T-cell (primary cell): ENCODE data around the gene TMEM167A. TPM values are rescaled to one million over a fixed set of nuclear protein-coding genes. Genes with fewer than 3 reads are reported as not detected.

Experiments
- ATAC-seq, 4 experiments: fragments of 200-7000 bp in 3 of 4; fragments of 150-1000 bp in 1 of 4; cut with Tn5 transposase; replicated peaks in 1 of 4; 1 replicate in 3 of 4; 2 replicates in 1 of 4; pipeline ENCODE4 v1.10.0; 2021; ENCODE audit warnings: moderate library complexity in 3 of 4, mild to moderate bottlenecking in 2 of 4, moderate number of reproducible peaks in 1 of 4
- CTCF ChIA-PET, 2 donors: fragments of 300-600 bp; sonication (Branson Sonifier 250); formaldehyde crosslinking; loops; one replicate each; lab custom pipeline; 2022; ENCODE audit warnings: antibody characterized with exemption in 2 of 2; lab: Charles Lee
- POLR2A ChIA-PET, 2 donors: fragments of 300-600 bp; sonication (Branson Sonifier 250); formaldehyde crosslinking; loops; one replicate each; lab custom pipeline; 2022; ENCODE audit warnings: antibody characterized with exemption in 2 of 2; lab: Charles Lee
- DNase-seq, 35 experiments: peaks; one replicate each; pipeline versions ENCODE4 v3.0.0 to v3.0.0-alpha.2; 2013 to 2023
- H3K27ac ChIP-seq: one replicate; pipeline ENCODE4 v1.5.1; 2013; ENCODE audit warnings: low read length
- H3K27me3 ChIP-seq, 2 experiments: replicated peaks in 1 of 2; 1 replicate in 1 of 2; 2 replicates in 1 of 2; pipeline versions ENCODE4 v1.6.1 to v1.7.0; 2013; ENCODE audit warnings: low read length in 1 of 2, mixed read lengths in 1 of 2; ENCODE audit not compliant: control insufficient read depth in 2 of 2, insufficient read depth in 2 of 2; ENCODE audit errors: extremely low read depth in 1 of 2
- H3K36me3 ChIP-seq, 2 donors: 1 replicate in 1 of 2; 2 replicates in 1 of 2; pipeline versions ENCODE4 v1.6.1 to v1.7.0; 2013; ENCODE audit warnings: low read length in 1 of 2; ENCODE audit not compliant: control insufficient read depth in 2 of 2, insufficient read depth in 1 of 2; ENCODE audit errors: extremely low read depth in 1 of 2
- H3K4me1 ChIP-seq, 2 experiments: 1 replicate in 1 of 2; 2 replicates in 1 of 2; pipeline versions ENCODE4 v1.6.1 to v1.7.0; 2013; ENCODE audit warnings: low read length in 2 of 2, mixed read lengths in 1 of 2; ENCODE audit not compliant: insufficient read depth in 2 of 2, control insufficient read depth in 1 of 2; ENCODE audit errors: extremely low read depth in 1 of 2
- H3K4me3 ChIP-seq, 2 donors: 1 replicate in 1 of 2; 2 replicates in 1 of 2; pipeline versions ENCODE4 v1.5.1 to v1.7.0; 2013; ENCODE audit warnings: mild to moderate bottlenecking in 2 of 2, low read length in 1 of 2, moderate library complexity in 1 of 2; ENCODE audit not compliant: control insufficient read depth in 1 of 2; ENCODE audit errors: extremely low read depth in 1 of 2
- H3K9me3 ChIP-seq: 2 replicates; pipeline ENCODE4 v1.7.0; 2013
- H3K27ac Mint-ChIP-seq, 2 donors: one replicate each; pipeline ENCODE4 v1.8.0; 2020 to 2021; ENCODE audit warnings: mild to moderate bottlenecking in 2 of 2, mixed read lengths in 2 of 2
- H3K27me3 Mint-ChIP-seq, 2 donors: one replicate each; pipeline ENCODE4 v1.8.0; 2021 to 2022; ENCODE audit warnings: mixed read lengths in 2 of 2
- H3K36me3 Mint-ChIP-seq: one replicate; pipeline ENCODE4 v1.8.0; 2021; ENCODE audit warnings: mixed read lengths
- H3K4me1 Mint-ChIP-seq, 3 donors: one replicate each; pipeline ENCODE4 v1.8.0; 2020 to 2022; ENCODE audit warnings: mixed read lengths in 3 of 3, mild to moderate bottlenecking in 1 of 3
- H3K4me3 Mint-ChIP-seq, 3 donors: one replicate each; pipeline ENCODE4 v1.8.0; 2020 to 2022; ENCODE audit warnings: mild to moderate bottlenecking in 3 of 3, mixed read lengths in 3 of 3, moderate library complexity in 3 of 3
- H3K9me3 Mint-ChIP-seq, 3 donors: one replicate each; pipeline ENCODE4 v1.8.0; 2020 to 2022; ENCODE audit warnings: mixed read lengths in 3 of 3
- WGBS: methylation state at CpG from one replicate; pipeline ENCODE4 v1.1.5; 2013; ENCODE audit warnings: missing lambda C conversion rate; ENCODE audit not compliant: insufficient coverage; 5-methylcytosine and 5-hydroxymethylcytosine counted together
- total RNA-seq, 35 experiments: library from RNA in 6 of 35; stranded (reverse) in 6 of 35; fragments of 120-200 nt in 1 of 35; gene quantifications; one replicate each; pipeline versions ENCODE4 v1.2.1 to v1.2.4 and lab custom pipeline; 2013 to 2026

Gene TMEM167A
- total RNA-seq, 5 donors from 2014 or later (not counting 1 experiment from before 2014, with no cell fraction given): 36.5 to 44.8 (median 41.7) TPM

GRCh38 chr5:83049370-83049885, 27.8 kb downstream of the TMEM167A start:
- Histone ChIP-seq H3K4me3 (no peak overlapping the region), H3K9me3 (no peaks in the 10 kb centered on the region), H3K27ac (no peak overlapping the region), H3K27me3 (no peaks in the 10 kb centered on the region), H3K4me1 (no peaks in the 10 kb centered on the region), H3K36me3 (peaks cover 0 to 7% of the 10 kb centered on the region in 2 donors)
- peaks cover 42% of the 10 kb centered on the region for H3K36me3 Mint-ChIP-seq
- peaks cover 0 to 13% (median 4%) of the 10 kb centered on the region in 3 donors for H3K4me1 Mint-ChIP-seq
- no peak overlapping the region for H3K4me3 Mint-ChIP-seq
- no peak for DNase-seq
- no peak overlapping the region for H3K27ac Mint-ChIP-seq
- ChIA-PET POLR2A (interaction anchor here in 1 of 2 donors (0.5 kb wide), 1 partner anchor 643 kb away, joined by 8 read pairs; no protein-coding TSS in a partner anchor), CTCF (interaction anchor here in 1 of 2 donors (0.7 kb wide), 1 partner anchor 12 kb away, joined by 3 read pairs; no protein-coding TSS in a partner anchor)
- no peaks in the 10 kb centered on the region for H3K27me3 Mint-ChIP-seq
- whole genome bisulfite sequencing: no CpG with 5 or more reads among the region's 3 CpGs
- no peaks in the 10 kb centered on the region for H3K9me3 Mint-ChIP-seq
- ATAC-seq: no peak

GRCh38 chr5:83048811-83049210, 28.4 kb downstream of the TMEM167A start:
- POLR2A ChIA-PET: interaction anchor here in 1 of 2 donors (0.5 kb wide), 1 partner anchor 642 kb away, joined by 8 read pairs; no protein-coding TSS in a partner anchor
- Histone ChIP-seq H3K4me3 (no peak overlapping the region), H3K27me3 (no peaks in the 10 kb centered on the region), H3K36me3 (peaks cover 0 to 2% of the 10 kb centered on the region in 2 donors), H3K4me1 (no peaks in the 10 kb centered on the region), H3K27ac (no peak overlapping the region), H3K9me3 (no peaks in the 10 kb centered on the region)
- Mint-ChIP-seq H3K4me3 (no peak overlapping the region), H3K4me1 (peaks cover 0 to 7% (median 2%) of the 10 kb centered on the region in 3 donors), H3K9me3 (no peaks in the 10 kb centered on the region), H3K36me3 (peaks cover 36% of the 10 kb centered on the region), H3K27ac (no peak overlapping the region), H3K27me3 (no peaks in the 10 kb centered on the region)
- no peak for ATAC-seq
- WGBS: no CpG with 5 or more reads among the region's 2 CpGs
- CTCF ChIA-PET: interaction anchor here in 1 of 2 donors (0.7 kb wide), 1 partner anchor 13 kb away, joined by 3 read pairs; no protein-coding TSS in a partner anchor
- no peak for DNase-seq

- no peaks in the 10 kb centered on the region for H3K9me3 Mint-ChIP-seq
- DNase-seq: no peak
- Histone ChIP-seq H3K36me3 (peaks cover 0 to 2% of the 10 kb centered on the region in 2 donors), H3K9me3 (no peaks in the 10 kb centered on the region), H3K4me1 (no peaks in the 10 kb centered on the region), H3K27me3 (no peaks in the 10 kb centered on the region), H3K27ac (no peak overlapping the region), H3K4me3 (no peak overlapping the region)
- WGBS: no CpG with 5 or more reads among the region's 3 CpGs
- CTCF ChIA-PET: no interaction called here
- H3K27ac Mint-ChIP-seq: no peak overlapping the region
- H3K36me3 Mint-ChIP-seq: peaks cover 34% of the 10 kb centered on the region
- no peak overlapping the region for H3K4me3 Mint-ChIP-seq
- H3K4me1 Mint-ChIP-seq: peaks cover 0 to 4% (median 0%) of the 10 kb centered on the region in 3 donors
- POLR2A ChIA-PET: no interaction called here
- H3K27me3 Mint-ChIP-seq: no peaks in the 10 kb centered on the region
- ATAC-seq: no peak
These were observed 28.9 kb downstream of the TMEM167A start for GRCh38 chr5:83048277-83048676.

GRCh38 chr5:83044926-83045325, 32.3 kb downstream of the TMEM167A start:
- Histone ChIP-seq H3K36me3 (no peaks in the 10 kb centered on the region), H3K4me1 (no peaks in the 10 kb centered on the region), H3K4me3 (no peak overlapping the region), H3K9me3 (no peaks in the 10 kb centered on the region), H3K27me3 (no peaks in the 10 kb centered on the region), H3K27ac (no peak overlapping the region)
- ChIA-PET CTCF (no interaction called here), POLR2A (no interaction called here)
- H3K9me3 Mint-ChIP-seq: no peaks in the 10 kb centered on the region
- no peaks in the 10 kb centered on the region for H3K4me1 Mint-ChIP-seq
- peaks cover 16% of the 10 kb centered on the region for H3K36me3 Mint-ChIP-seq
- H3K27me3 Mint-ChIP-seq: no peaks in the 10 kb centered on the region
- no CpG with 5 or more reads among the region's 2 CpGs for WGBS
- no peak overlapping the region for H3K27ac Mint-ChIP-seq
- ATAC-seq (no peak), DNase-seq (no peak)
- no peak overlapping the region for H3K4me3 Mint-ChIP-seq

GRCh38 chr5:83042507-83042906, 34.7 kb downstream of the TMEM167A start:
- peaks cover 2 to 4% (median 3%) of the 10 kb centered on the region in 3 donors for H3K4me1 Mint-ChIP-seq
- no CpG with 5 or more reads among the region's 3 CpGs for WGBS
- no peaks in the 10 kb centered on the region for H3K9me3 ChIP-seq
- H3K27me3 ChIP-seq: no peaks in the 10 kb centered on the region
- H3K36me3 Mint-ChIP-seq: peaks cover 6% of the 10 kb centered on the region
- no peaks in the 10 kb centered on the region for H3K36me3 ChIP-seq
- DNase-seq (no peak), ATAC-seq (no peak)
- ChIA-PET CTCF (no interaction called here), POLR2A (no interaction called here)
- no peak overlapping the region for H3K4me3 Mint-ChIP-seq
- no peaks in the 10 kb centered on the region for H3K27me3 Mint-ChIP-seq
- no peak overlapping the region for H3K27ac ChIP-seq
- no peak overlapping the region for H3K4me3 ChIP-seq
- H3K4me1 ChIP-seq: no peaks in the 10 kb centered on the region
- no peaks in the 10 kb centered on the region for H3K9me3 Mint-ChIP-seq
- no peak overlapping the region for H3K27ac Mint-ChIP-seq

GRCh38 chr5:83038924-83039323, 38.3 kb downstream of the TMEM167A start:
- Histone ChIP-seq H3K4me3 (no peak overlapping the region), H3K27ac (no peak overlapping the region), H3K9me3 (no peaks in the 10 kb centered on the region), H3K4me1 (no peaks in the 10 kb centered on the region), H3K36me3 (no peaks in the 10 kb centered on the region), H3K27me3 (no peaks in the 10 kb centered on the region)
- no peak for DNase-seq
- Mint-ChIP-seq H3K4me1 (peaks cover 8 to 9% (median 8%) of the 10 kb centered on the region in 3 donors), H3K9me3 (no peaks in the 10 kb centered on the region), H3K27me3 (no peaks in the 10 kb centered on the region), H3K36me3 (peaks cover 6% of the 10 kb centered on the region), H3K27ac (no peak overlapping the region), H3K4me3 (no peak overlapping the region)
- ChIA-PET CTCF (no interaction called here), POLR2A (interaction anchor here in 1 of 2 donors (0.7 kb wide), 1 partner anchor 38 kb away, joined by 14 read pairs; the partner anchor contains the start of genes TMEM167A and XRCC4)
- no CpG with 5 or more reads among the region's 3 CpGs for WGBS
- ATAC-seq: no peak
